Esophagus squamous epithelium (tissue), 4 donors: ENCODE data around the gene BMP5.

Source experiments
- CTCF ChIP-seq, 6 experiments: fragments of 450-650 bp in 4 of 6; fragments of 200-600 bp in 2 of 6; sonication (generic) in 2 of 6; IDR thresholded peaks; one replicate each; pipeline ENCODE4 v1.5.1; 2016 to 2019; ENCODE audit warnings: antibody characterized with exemption in 6 of 6, mild to moderate bottlenecking in 4 of 6, moderate library complexity in 4 of 6
- POLR2A ChIP-seq, 4 donors: fragments of 450-650 bp; IDR thresholded peaks; one replicate each; pipeline ENCODE4 v1.6.1; 2017; ENCODE audit warnings: antibody characterized with exemption in 4 of 4, mild to moderate bottlenecking in 4 of 4, moderate library complexity in 3 of 4

DNA sequence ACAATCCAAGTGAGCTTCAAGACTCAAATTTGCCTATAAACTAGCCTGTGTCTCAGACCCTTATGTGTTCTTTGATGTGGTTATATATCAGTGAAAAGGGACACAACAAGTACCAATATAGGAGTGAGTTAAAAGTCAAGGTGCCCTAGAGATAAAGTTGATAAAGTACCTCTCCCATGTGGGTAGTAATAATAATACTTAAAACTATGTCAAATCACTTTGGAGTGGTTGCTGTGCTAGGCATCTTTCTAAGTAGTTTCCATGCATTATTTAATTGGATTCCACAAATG lies 100.4 kb downstream of the BMP5 start:
- no peak for TF ChIP-seq CTCF (IDR thresholded peaks at IDR 0.05)
- no peak for TF ChIP-seq POLR2A (IDR thresholded peaks at IDR 0.05)
